A549 (cell line): ENCODE results near the gene LILRA5. TPM values are rescaled to one million over a fixed set of nuclear protein-coding genes. Genes with fewer than 3 reads are reported as not detected.
"Not testable (repeated sequence)": the region's sequence is repeated elsewhere in the genome, so short reads cannot be mapped to it uniquely, and the experiment has no call there.

Experiments
- ATAC-seq, 2 experiments: fragments of 200-7000 bp in 1 of 2; fragments of >200 bp in 1 of 2; cut with Nextera tagmentation in 1 of 2; cut with Tn5 transposase in 1 of 2; 3 replicates each; pipeline versions ENCODE4 v1.8.0 to v1.9.1; 2018 to 2020; ENCODE audit warnings: mild to moderate bottlenecking in 1 of 2, moderate library complexity in 1 of 2
- CTCF ChIA-PET: fragments of 300-600 bp; sonication (Branson Sonifier 250); formaldehyde crosslinking; extraction: SDS; loops from one replicate; lab custom pipeline; 2021; ENCODE audit warnings: antibody characterized with exemption, inconsistent platforms; lab: Yijun Ruan, JAX
- POLR2A ChIA-PET: fragments of 350-600 bp; formaldehyde crosslinking; extraction: SDS; loops from one replicate; lab custom pipeline; 2021; ENCODE audit warnings: antibody characterized with exemption, inconsistent platforms; lab: Yijun Ruan, JAX
- DNase-seq, 2 experiments: peaks; one replicate each; pipeline versions ENCODE4 v3.0.0 to v3.0.0-alpha.2; 2011 to 2016; ENCODE audit warnings: low read depth in 1 of 2, low spot score in 1 of 2
- FAIRE-seq: peaks from 2 replicates; lab custom pipeline; 2011; peaks lifted over from hg19 to GRCh38; lab: Jason Lieb, UNC
- H3K27ac ChIP-seq, 2 experiments: fragments of >200 bp; sonication (Bioruptor Twin); formaldehyde crosslinking; 3 replicates each; pipeline ENCODE4 v1.5.1; 2016 to 2017
- H3K4me1 ChIP-seq: fragments of >200 bp; sonication (Bioruptor Twin); formaldehyde crosslinking; 3 replicates; pipeline ENCODE4 v1.6.1; 2016
- H3K4me2 ChIP-seq: fragments of >200 bp; sonication (Bioruptor Twin); formaldehyde crosslinking; 3 replicates; pipeline ENCODE4 v1.6.1; 2016
- H3K4me3 ChIP-seq: fragments of >200 bp; sonication (Bioruptor Twin); formaldehyde crosslinking; 3 replicates; pipeline ENCODE4 v1.5.1; 2016
- H3K9me3 ChIP-seq: fragments of >200 bp; sonication (Bioruptor Twin); formaldehyde crosslinking; 3 replicates; pipeline ENCODE4 v1.6.1; 2016
- BHLHE40 ChIP-seq: IDR thresholded peaks from 2 replicates; pipeline ENCODE4 v1.6.1; 2012; ENCODE audit warnings: low read depth, low read length, inconsistent platforms
- CHD4 ChIP-seq: fragments of 200-600 bp; sonication (generic); IDR thresholded peaks from 2 replicates; pipeline ENCODE4 v1.6.1; 2016; ENCODE audit warnings: antibody characterized with exemption, mild to moderate bottlenecking, borderline replicate concordance
- EHMT2 ChIP-seq: fragments of 200-600 bp; sonication (generic); IDR thresholded peaks from 2 replicates; pipeline ENCODE4 v1.6.1; 2016; ENCODE audit warnings: antibody characterized with exemption, low read depth, mild to moderate bottlenecking, moderate library complexity
- EP300 ChIP-seq, 2 experiments: fragments of >200 bp; sonication (Bioruptor Twin); formaldehyde crosslinking; IDR thresholded peaks; 2 replicates in 1 of 2; 3 replicates in 1 of 2; pipeline ENCODE4 v1.6.1; 2016 to 2017
- KDM5A ChIP-seq: fragments of 200-600 bp; sonication (generic); IDR thresholded peaks from 2 replicates; pipeline ENCODE4 v1.6.1; 2016; ENCODE audit warnings: antibody characterized with exemption, mild to moderate bottlenecking
- MAFK ChIP-seq: fragments of 450-650 bp; IDR thresholded peaks from 2 replicates; pipeline ENCODE4 v1.6.1; 2014; ENCODE audit not compliant: partially characterized antibody
- NFE2L2 ChIP-seq: fragments of 150-350 bp; conservative IDR thresholded peaks from 2 replicates; pipeline ENCODE4 v1.6.1; 2014; ENCODE audit warnings: low read length
- NPAS2 ChIP-seq: fragments of 250-450 bp; sonication (Bioruptor Pico); IDR thresholded peaks from 2 replicates; pipeline ENCODE4 v1.8.0; 2022; ENCODE audit warnings: mild to moderate bottlenecking, moderate library complexity, borderline replicate concordance
- NR3C1 ChIP-seq: fragments of >200 bp; sonication (Bioruptor Twin); formaldehyde crosslinking; IDR thresholded peaks from 3 replicates; pipeline ENCODE4 v1.6.1; 2017
- PHF8 ChIP-seq: fragments of 200-600 bp; sonication (generic); IDR thresholded peaks from 2 replicates; pipeline ENCODE4 v1.6.1; 2016; ENCODE audit warnings: low read depth, mild to moderate bottlenecking, antibody characterized with exemption, moderate library complexity, borderline replicate concordance
- POLR2A ChIP-seq: IDR thresholded peaks from 2 replicates; pipeline ENCODE4 v1.6.1; 2012; ENCODE audit warnings: mild to moderate bottlenecking, low read length
- RARB ChIP-seq: fragments of 250-450 bp; sonication (Bioruptor Pico); IDR thresholded peaks from 2 replicates; pipeline ENCODE4 v1.8.0; 2021; ENCODE audit warnings: mild to moderate bottlenecking, moderate library complexity
- SMC3 ChIP-seq: fragments of >200 bp; sonication (Bioruptor Twin); formaldehyde crosslinking; IDR thresholded peaks from 3 replicates; pipeline ENCODE4 v1.6.1; 2018; ENCODE audit warnings: inconsistent platforms
- SREBF2 ChIP-seq: fragments of 450-650 bp; IDR thresholded peaks from 2 replicates; pipeline ENCODE4 v1.6.1; 2014; ENCODE audit warnings: mild to moderate bottlenecking, moderate library complexity
- ZC3H11A ChIP-seq: fragments of 450-650 bp; IDR thresholded peaks from 2 replicates; pipeline ENCODE4 v1.6.1; 2014; ENCODE audit warnings: antibody characterized with exemption, mild to moderate bottlenecking
- ZSCAN20 ChIP-seq: fragments of 250-450 bp; sonication (Bioruptor Pico); IDR thresholded peaks from 2 replicates; pipeline ENCODE4 v1.8.0; 2022; ENCODE audit warnings: mild to moderate bottlenecking, moderate library complexity
- WGBS: methylation state at CpG from one replicate; pipeline ENCODE4 v1.1.6; 2017; ENCODE audit errors: missing lambda C conversion rate; 5-methylcytosine and 5-hydroxymethylcytosine counted together
- polyA plus RNA-seq, 4 experiments: library from polyadenylated mRNA; depleted of rRNA in 3 of 4; stranded (reverse); fragments of >200 nt; fragmentation: RNase III in 1 of 4; extraction: RNeasy Plus Mini Kit Qiagen cat#74134 plus additional on column Dnase treatment in 1 of 4; gene quantifications; 2 replicates in 3 of 4; 3 replicates in 1 of 4; pipeline ENCODE4 v1.2.3, GENCODE V29; 2011 to 2017
- TF ChIP-seq, protein P1 (sequence below): fragments of >200 bp; sonication (Bioruptor Twin); formaldehyde crosslinking; IDR thresholded peaks from 3 replicates; pipeline ENCODE4 v1.5.1; 2016
- TF ChIP-seq, protein P2 (sequence below): IDR thresholded peaks from 2 replicates; pipeline ENCODE4 v1.6.1; 2012; ENCODE audit warnings: low read depth, borderline replicate concordance
- TF ChIP-seq, protein P3 (sequence below): fragments of 450-650 bp; IDR thresholded peaks from 2 replicates; pipeline ENCODE4 v1.6.1; 2014; ENCODE audit warnings: antibody characterized with exemption
- TF ChIP-seq, protein P4 (sequence below): IDR thresholded peaks from 2 replicates; pipeline ENCODE4 v1.6.1; 2012

The LILRA5 gene
- polyA plus RNA-seq, 2 of the 4 experiments (the other 2 are of a cell fraction): not detected

DNA sequence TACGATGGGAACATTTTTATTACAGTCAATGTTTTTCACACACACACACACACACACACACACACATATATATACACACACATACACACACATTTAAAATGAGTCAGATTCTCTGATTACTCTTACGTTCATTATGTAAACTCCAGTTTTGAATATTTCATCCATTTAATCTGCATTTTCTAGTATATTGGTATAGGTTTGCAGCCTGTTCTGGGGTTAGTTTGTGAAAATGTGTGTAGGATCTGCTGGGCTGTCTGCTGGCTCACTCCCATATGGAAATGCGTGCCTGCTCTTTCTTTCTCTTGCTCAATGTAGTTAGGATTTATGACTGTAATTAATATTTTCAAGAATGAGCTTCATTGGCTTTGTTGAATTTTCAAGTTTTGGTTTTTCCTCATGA, 39.1 kb downstream of the LILRA5 start:
- ATAC-seq (no peak), DNase-seq (no peak), FAIRE-seq (no peak)
- no peaks in the 10 kb centered on the region for H3K4me1 ChIP-seq
- ChIA-PET CTCF (no interaction called here), POLR2A (no interaction called here)
- H3K9me3 ChIP-seq: peaks cover 5% of the 10 kb centered on the region; the same call in 2 of the 3 replicates
- no peak overlapping the region for H3K4me3 ChIP-seq
- H3K27ac ChIP-seq: no peak overlapping the region
- no peak overlapping the region for H3K4me2 ChIP-seq
- 32% methylated on average over 3 of the region's 3 CpGs for WGBS
- no peak for TF ChIP-seq BHLHE40
- no peak for TF ChIP-seq MAFK
- TF ChIP-seq, protein P1, sequence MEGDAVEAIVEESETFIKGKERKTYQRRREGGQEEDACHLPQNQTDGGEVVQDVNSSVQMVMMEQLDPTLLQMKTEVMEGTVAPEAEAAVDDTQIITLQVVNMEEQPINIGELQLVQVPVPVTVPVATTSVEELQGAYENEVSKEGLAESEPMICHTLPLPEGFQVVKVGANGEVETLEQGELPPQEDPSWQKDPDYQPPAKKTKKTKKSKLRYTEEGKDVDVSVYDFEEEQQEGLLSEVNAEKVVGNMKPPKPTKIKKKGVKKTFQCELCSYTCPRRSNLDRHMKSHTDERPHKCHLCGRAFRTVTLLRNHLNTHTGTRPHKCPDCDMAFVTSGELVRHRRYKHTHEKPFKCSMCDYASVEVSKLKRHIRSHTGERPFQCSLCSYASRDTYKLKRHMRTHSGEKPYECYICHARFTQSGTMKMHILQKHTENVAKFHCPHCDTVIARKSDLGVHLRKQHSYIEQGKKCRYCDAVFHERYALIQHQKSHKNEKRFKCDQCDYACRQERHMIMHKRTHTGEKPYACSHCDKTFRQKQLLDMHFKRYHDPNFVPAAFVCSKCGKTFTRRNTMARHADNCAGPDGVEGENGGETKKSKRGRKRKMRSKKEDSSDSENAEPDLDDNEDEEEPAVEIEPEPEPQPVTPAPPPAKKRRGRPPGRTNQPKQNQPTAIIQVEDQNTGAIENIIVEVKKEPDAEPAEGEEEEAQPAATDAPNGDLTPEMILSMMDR: no peak
- TF ChIP-seq NFE2L2: no peak

DNA sequence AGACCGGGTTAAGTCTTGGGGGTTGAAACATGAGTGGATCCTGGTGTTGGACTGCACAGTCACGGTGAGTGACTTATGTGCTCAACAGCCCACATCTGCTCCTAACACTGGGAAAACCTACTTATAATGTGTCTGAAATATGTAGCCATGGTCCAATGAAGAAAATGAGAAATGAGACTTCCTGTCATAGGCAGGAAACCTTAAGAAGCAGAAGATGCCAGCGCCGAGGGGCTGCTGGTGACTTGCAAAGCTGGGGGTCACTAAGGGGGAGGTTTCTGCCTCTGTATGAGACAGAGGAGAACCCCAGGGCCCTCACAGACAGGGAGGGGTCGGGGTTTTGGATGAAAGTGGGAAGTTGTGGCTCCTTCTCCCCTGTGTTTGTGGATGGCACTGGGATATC, 40.8 kb downstream of the LILRA5 start:
- ATAC-seq, H3K9me3 ChIP-seq, DNase-seq, FAIRE-seq, H3K4me1 ChIP-seq, H3K4me3 ChIP-seq, POLR2A ChIA-PET, H3K4me2 ChIP-seq, H3K27ac ChIP-seq: not testable (repeated sequence)
- 44% methylated on average over 5 of the region's 5 CpGs for WGBS
- CTCF ChIA-PET: interaction anchor here (1.4 kb wide), 1 partner anchor 119 kb away, joined by 3 read pairs; no protein-coding TSS in a partner anchor

DNA sequence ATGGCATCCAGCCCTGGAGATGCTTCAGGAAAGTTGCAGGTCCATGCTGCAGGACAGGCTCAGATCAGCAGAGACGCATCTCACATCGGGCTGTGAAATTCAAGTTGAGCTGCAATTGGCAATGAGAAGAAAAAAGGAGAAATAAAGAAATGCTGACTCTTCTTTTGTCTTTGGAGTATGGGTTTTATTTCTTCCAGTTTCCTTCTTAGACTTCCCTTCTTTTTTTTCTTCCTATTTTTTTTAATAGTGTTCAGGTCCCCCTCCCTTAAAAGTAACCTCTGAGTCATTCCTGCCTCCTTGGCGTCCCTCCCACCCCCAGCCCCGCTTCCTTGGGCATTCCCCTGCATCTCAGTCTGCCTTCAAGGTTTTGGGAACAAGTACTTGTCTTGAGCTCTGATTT, 41.4 kb downstream of the LILRA5 start:
- H3K4me2 ChIP-seq, POLR2A ChIA-PET, H3K27ac ChIP-seq, H3K9me3 ChIP-seq, H3K4me3 ChIP-seq, ATAC-seq, CTCF ChIA-PET, DNase-seq, FAIRE-seq, H3K4me1 ChIP-seq: not testable (repeated sequence)
- under 1% methylated on average over 4 of the region's 4 CpGs for WGBS

DNA sequence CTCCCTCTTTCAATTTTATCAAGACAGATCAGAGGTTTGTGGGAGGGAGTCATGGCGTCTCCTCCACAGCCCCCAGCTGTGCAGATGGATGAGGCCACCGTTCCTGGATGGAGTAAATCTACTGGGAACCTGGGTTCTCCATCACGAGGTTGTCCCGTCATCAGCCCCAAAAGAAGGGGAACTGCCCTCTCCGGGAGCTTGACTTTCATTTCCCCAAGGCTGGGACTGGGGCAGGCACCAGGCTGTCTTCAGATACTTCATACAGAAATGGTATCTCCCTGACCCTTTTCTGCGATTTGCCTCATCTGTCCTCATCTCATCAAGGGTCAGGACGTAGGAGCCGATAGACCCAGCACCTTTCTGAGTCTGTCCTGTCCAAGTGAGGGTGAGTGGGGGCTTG, 41.9 kb downstream of the LILRA5 start:
- FAIRE-seq: no peak
- TF ChIP-seq, protein P2, sequence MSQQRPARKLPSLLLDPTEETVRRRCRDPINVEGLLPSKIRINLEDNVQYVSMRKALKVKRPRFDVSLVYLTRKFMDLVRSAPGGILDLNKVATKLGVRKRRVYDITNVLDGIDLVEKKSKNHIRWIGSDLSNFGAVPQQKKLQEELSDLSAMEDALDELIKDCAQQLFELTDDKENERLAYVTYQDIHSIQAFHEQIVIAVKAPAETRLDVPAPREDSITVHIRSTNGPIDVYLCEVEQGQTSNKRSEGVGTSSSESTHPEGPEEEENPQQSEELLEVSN: no peak
- TF ChIP-seq, protein P3, sequence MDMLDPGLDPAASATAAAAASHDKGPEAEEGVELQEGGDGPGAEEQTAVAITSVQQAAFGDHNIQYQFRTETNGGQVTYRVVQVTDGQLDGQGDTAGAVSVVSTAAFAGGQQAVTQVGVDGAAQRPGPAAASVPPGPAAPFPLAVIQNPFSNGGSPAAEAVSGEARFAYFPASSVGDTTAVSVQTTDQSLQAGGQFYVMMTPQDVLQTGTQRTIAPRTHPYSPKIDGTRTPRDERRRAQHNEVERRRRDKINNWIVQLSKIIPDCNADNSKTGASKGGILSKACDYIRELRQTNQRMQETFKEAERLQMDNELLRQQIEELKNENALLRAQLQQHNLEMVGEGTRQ: no peak
- TF ChIP-seq SREBF2 (no peak), CHD4 (no peak), EP300 (IDR thresholded peaks at IDR 0.05) (no peak)
- TF ChIP-seq, protein P4, sequence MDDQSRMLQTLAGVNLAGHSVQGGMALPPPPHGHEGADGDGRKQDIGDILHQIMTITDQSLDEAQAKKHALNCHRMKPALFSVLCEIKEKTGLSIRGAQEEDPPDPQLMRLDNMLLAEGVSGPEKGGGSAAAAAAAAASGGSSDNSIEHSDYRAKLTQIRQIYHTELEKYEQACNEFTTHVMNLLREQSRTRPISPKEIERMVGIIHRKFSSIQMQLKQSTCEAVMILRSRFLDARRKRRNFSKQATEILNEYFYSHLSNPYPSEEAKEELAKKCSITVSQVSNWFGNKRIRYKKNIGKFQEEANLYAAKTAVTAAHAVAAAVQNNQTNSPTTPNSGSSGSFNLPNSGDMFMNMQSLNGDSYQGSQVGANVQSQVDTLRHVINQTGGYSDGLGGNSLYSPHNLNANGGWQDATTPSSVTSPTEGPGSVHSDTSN: no peak
- no peak overlapping the region for H3K4me2 ChIP-seq
- no peak overlapping the region for H3K27ac ChIP-seq
- CTCF ChIA-PET: no interaction called here
- H3K9me3 ChIP-seq: peaks cover 5% of the 10 kb centered on the region; the same call in 2 of the 3 replicates
- H3K4me3 ChIP-seq: no peak overlapping the region
- POLR2A ChIA-PET: no interaction called here
- WGBS: 7% methylated on average over 8 of the region's 8 CpGs
- DNase-seq: no peak
- no peaks in the 10 kb centered on the region for H3K4me1 ChIP-seq
- ATAC-seq: no peak; a peak in 1 of 6 replicates

DNA sequence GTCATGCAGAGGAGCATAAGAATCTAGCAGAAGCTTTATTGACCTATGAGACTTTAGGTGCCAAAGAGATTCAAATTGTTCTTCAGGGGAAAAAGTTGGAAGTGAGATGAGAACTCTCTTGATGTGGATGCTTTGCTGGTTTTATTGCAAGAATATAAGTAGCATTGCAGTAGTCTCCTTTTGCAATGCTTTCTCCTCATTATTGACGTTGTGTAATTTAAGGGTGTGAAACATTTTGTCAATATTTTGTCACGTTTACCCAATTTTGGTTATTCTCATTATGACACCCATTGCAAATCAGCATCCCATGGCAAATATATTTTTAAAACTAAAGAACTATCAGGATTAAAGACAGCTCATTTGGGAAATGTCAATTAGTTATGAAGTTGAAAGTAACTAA, 44.0 kb downstream of the LILRA5 start:
- H3K4me1 ChIP-seq: no peaks in the 10 kb centered on the region
- TF ChIP-seq EHMT2 (no peak), RARB (CRISPR knock-in tag) (no peak), NPAS2 (CRISPR knock-in tag) (no peak), KDM5A (no peak), ZSCAN20 (CRISPR knock-in tag) (no peak), PHF8 (no peak), SMC3 (no peak), POLR2A (no peak), ZC3H11A (no peak), NR3C1 (no peak)
- TF ChIP-seq, protein P1: no peak
- TF ChIP-seq, protein P4: no peak
- H3K9me3 ChIP-seq: peaks cover 5% of the 10 kb centered on the region; the same call in 2 of the 3 replicates
- no peak overlapping the region for H3K27ac ChIP-seq
- ATAC-seq: no peak
- ChIA-PET CTCF (interaction anchor here (4.4 kb wide), 1 partner anchor 122 kb away, joined by 20 read pairs; no protein-coding TSS in a partner anchor), POLR2A (no interaction called here)
- no peak overlapping the region for H3K4me3 ChIP-seq
- 2% methylated on average over 2 of the region's 2 CpGs for WGBS
- DNase-seq: no peak
- no peak for FAIRE-seq
- no peak overlapping the region for H3K4me2 ChIP-seq
